ENCODE results near the gene STT3A.

GRCh38 chr11:125626288-125626950 lies 33.8 kb downstream of the STT3A start:
- no peak for TF ChIP-seq REST (IDR thresholded peaks at IDR 0.05; ENCODE audit: low read depth)
- TF ChIP-seq POLR2A (IDR thresholded peaks at IDR 0.05; ENCODE audit: borderline replicate concordance, extremely low read depth, insufficient read depth, insufficient read length) = no peak
- TF ChIP-seq, protein P1, sequence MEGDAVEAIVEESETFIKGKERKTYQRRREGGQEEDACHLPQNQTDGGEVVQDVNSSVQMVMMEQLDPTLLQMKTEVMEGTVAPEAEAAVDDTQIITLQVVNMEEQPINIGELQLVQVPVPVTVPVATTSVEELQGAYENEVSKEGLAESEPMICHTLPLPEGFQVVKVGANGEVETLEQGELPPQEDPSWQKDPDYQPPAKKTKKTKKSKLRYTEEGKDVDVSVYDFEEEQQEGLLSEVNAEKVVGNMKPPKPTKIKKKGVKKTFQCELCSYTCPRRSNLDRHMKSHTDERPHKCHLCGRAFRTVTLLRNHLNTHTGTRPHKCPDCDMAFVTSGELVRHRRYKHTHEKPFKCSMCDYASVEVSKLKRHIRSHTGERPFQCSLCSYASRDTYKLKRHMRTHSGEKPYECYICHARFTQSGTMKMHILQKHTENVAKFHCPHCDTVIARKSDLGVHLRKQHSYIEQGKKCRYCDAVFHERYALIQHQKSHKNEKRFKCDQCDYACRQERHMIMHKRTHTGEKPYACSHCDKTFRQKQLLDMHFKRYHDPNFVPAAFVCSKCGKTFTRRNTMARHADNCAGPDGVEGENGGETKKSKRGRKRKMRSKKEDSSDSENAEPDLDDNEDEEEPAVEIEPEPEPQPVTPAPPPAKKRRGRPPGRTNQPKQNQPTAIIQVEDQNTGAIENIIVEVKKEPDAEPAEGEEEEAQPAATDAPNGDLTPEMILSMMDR (IDR thresholded peaks at IDR 0.05 in 2 of 3, conservative IDR thresholded peaks at IDR 0.05 in 1 of 3; ENCODE audit: borderline replicate concordance in 1 of 3, insufficient read depth in 1 of 3, low read depth in 2 of 3, low read length in 2 of 3) = peak; percentile 19 to 54 (median 36); a peak in 3 of 6 replicates
- TF ChIP-seq, protein P2, sequence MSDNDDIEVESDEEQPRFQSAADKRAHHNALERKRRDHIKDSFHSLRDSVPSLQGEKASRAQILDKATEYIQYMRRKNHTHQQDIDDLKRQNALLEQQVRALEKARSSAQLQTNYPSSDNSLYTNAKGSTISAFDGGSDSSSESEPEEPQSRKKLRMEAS (IDR thresholded peaks at IDR 0.05) = no peak
- no peak for TF ChIP-seq ZBTB33 (IDR thresholded peaks at IDR 0.05; ENCODE audit: extremely low read depth, insufficient replicate concordance, low read length)
- no peak for TF ChIP-seq ZNF274 (IDR thresholded peaks at IDR 0.05; ENCODE audit: low read depth, low read length)
- TF ChIP-seq POLR2AphosphoS5 (IDR thresholded peaks at IDR 0.05; ENCODE audit: low read depth, low read length) = no peak
- no peak for TF ChIP-seq ZFX (IDR thresholded peaks at IDR 0.05)
- TF ChIP-seq TCF7L2 (IDR thresholded peaks at IDR 0.05; ENCODE audit: borderline replicate concordance, extremely low read depth, insufficient read depth, insufficient read length) = no peak
- no peak for TF ChIP-seq EZH2 (IDR thresholded peaks at IDR 0.05)
- TF ChIP-seq SIN3A (IDR thresholded peaks at IDR 0.05; ENCODE audit: low read depth) = no peak
- no peak for TF ChIP-seq ELF1 (IDR thresholded peaks at IDR 0.05; ENCODE audit: borderline replicate concordance, low read depth)
- TF ChIP-seq EZH2phosphoT487 (IDR thresholded peaks at IDR 0.05; ENCODE audit: borderline replicate concordance) = no peak
